K562 (cell line): Measurements from ENCODE around the gene ERLEC1. TPM values are rescaled to one million over a fixed set of nuclear protein-coding genes. Genes with fewer than 3 reads are reported as not detected.
A peak's percentile ranks its signal among the peaks of the same experiment; 100 is the strongest.

Source experiments
- ATAC-seq: fragments of 200-7000 bp; cut with Tn5 transposase; 3 replicates; pipeline ENCODE4 v1.9.1; 2020; ENCODE audit warnings: moderate library complexity
- BruUV-seq: library from RNA; stranded (reverse); fragments of 400-500 nt; replicated peaks from 2 replicates; lab custom pipeline; 2021; lab: Mats Ljungman, UMichigan
- CTCF ChIA-PET: fragments of 300-600 bp; formaldehyde crosslinking; extraction: SDS; loops from one replicate; lab custom pipeline; 2021; ENCODE audit warnings: low intra/inter-chr PET ratio; lab: Yijun Ruan, JAX
- POLR2A ChIA-PET: fragments of 300-600, 350-650 bp; sonication (Branson Sonifier 250); formaldehyde crosslinking; extraction: SDS; loops from one replicate; lab custom pipeline; 2021; ENCODE audit warnings: antibody characterized with exemption, inconsistent platforms; lab: Yijun Ruan, JAX
- DNase-seq, 4 experiments: peaks; one replicate each; pipeline versions ENCODE4 v3.0.0 to v3.0.0-alpha.2; 2011 to 2018; ENCODE audit warnings: low spot score in 3 of 4, mixed read lengths in 3 of 4; ENCODE audit errors: extremely low read depth in 1 of 4
- FAIRE-seq: peaks from 2 replicates; lab custom pipeline; 2011; peaks lifted over from hg19 to GRCh38; lab: Jason Lieb, UNC
- H2AFZ ChIP-seq: 2 replicates; pipeline ENCODE4 v1.6.0; 2011; ENCODE audit warnings: low read depth, low read length, control low read depth, inconsistent platforms
- H3K27ac ChIP-seq: fragments of 200-600 bp; 3 replicates; pipeline ENCODE4 v1.8.0; 2011; ENCODE audit warnings: low read depth, mild to moderate bottlenecking, control low read depth, inconsistent platforms, low read length, moderate library complexity, mixed read lengths; ENCODE audit errors: extremely low read depth
- H3K27me3 ChIP-seq, 2 experiments: fragments of 300-600 bp in 1 of 2; 2 replicates in 1 of 2; 3 replicates in 1 of 2; pipeline versions ENCODE4 v1.6.0 to v1.8.0; 2011; ENCODE audit warnings: inconsistent platforms in 2 of 2, low read length in 2 of 2, mild to moderate bottlenecking in 1 of 2, mixed read lengths in 1 of 2, moderate library complexity in 1 of 2; ENCODE audit not compliant: control insufficient read depth in 2 of 2, insufficient read depth in 2 of 2
- H3K36me3 ChIP-seq: fragments of 300-600 bp; 3 replicates; pipeline ENCODE4 v1.8.0; 2011; ENCODE audit warnings: mild to moderate bottlenecking, low read length, inconsistent platforms; ENCODE audit not compliant: control insufficient read depth, insufficient read depth
- H3K4me1 ChIP-seq, 2 experiments: fragments of 200-600 bp in 1 of 2; replicated peaks in 1 of 2; 2 replicates in 1 of 2; 3 replicates in 1 of 2; pipeline versions ENCODE4 v1.5.1 to v1.8.0; 2011; ENCODE audit warnings: inconsistent platforms in 2 of 2, low read length in 2 of 2, mild to moderate bottlenecking in 1 of 2, mixed read lengths in 1 of 2, moderate library complexity in 1 of 2; ENCODE audit not compliant: control insufficient read depth in 2 of 2, insufficient read depth in 2 of 2
- H3K4me2 ChIP-seq: 2 replicates; pipeline ENCODE4 v1.6.1; 2011; ENCODE audit warnings: low read length, control low read depth, inconsistent platforms, mixed read lengths; ENCODE audit not compliant: insufficient read depth
- H3K4me3 ChIP-seq: fragments of 200-600 bp; sonication (generic), shearing (Covaris generic); 2 replicates; pipeline ENCODE4 v1.5.1; 2016; ENCODE audit warnings: control low read depth, inconsistent platforms
- H3K79me2 ChIP-seq: fragments of 200-600 bp; 3 replicates; pipeline ENCODE4 v1.8.0; 2011; ENCODE audit warnings: low read length, inconsistent platforms; ENCODE audit not compliant: control insufficient read depth, insufficient read depth
- H3K9ac ChIP-seq, 2 experiments: 2 replicates each; pipeline versions ENCODE4 v1.6.0 to v1.6.1; 2011; ENCODE audit warnings: low read depth in 2 of 2, low read length in 2 of 2, control low read depth in 1 of 2, inconsistent platforms in 1 of 2, mild to moderate bottlenecking in 1 of 2, mixed read lengths in 1 of 2; ENCODE audit not compliant: insufficient read depth in 1 of 2
- H3K9me1 ChIP-seq: one replicate; pipeline ENCODE4 v1.6.0; 2011; ENCODE audit warnings: inconsistent platforms, mild to moderate bottlenecking, low read length, moderate library complexity; ENCODE audit not compliant: control insufficient read depth, insufficient read depth
- H3K9me3 ChIP-seq: replicated peaks from 2 replicates; pipeline ENCODE4 v1.5.1; 2011; ENCODE audit warnings: low read depth, low read length, inconsistent platforms; ENCODE audit not compliant: control insufficient read depth, insufficient read depth
- H4K20me1 ChIP-seq: replicated peaks from 2 replicates; pipeline ENCODE4 v1.6.1; 2011; ENCODE audit warnings: low read length, inconsistent platforms, mixed read lengths; ENCODE audit not compliant: control insufficient read depth, insufficient read depth
- CEBPZ ChIP-seq: fragments of 150-350 bp; IDR thresholded peaks from 2 replicates; pipeline ENCODE4 v1.6.1; 2014; ENCODE audit warnings: low read depth, mild to moderate bottlenecking, low read length, borderline replicate concordance
- CREM ChIP-seq: IDR thresholded peaks from 2 replicates; pipeline ENCODE4 v1.6.1; 2014; ENCODE audit warnings: antibody characterized with exemption, low read depth
- KLF1 ChIP-seq: fragments of 450-650 bp; IDR thresholded peaks from 2 replicates; pipeline ENCODE4 v1.6.1; 2016; ENCODE audit warnings: missing genetic modification characterization, missing compliant biosample characterization
- MTA3 ChIP-seq: fragments of 450-650 bp; formaldehyde crosslinking; IDR thresholded peaks from 2 replicates; pipeline ENCODE4 v1.6.1; 2017; ENCODE audit warnings: mild to moderate bottlenecking, borderline replicate concordance
- NFIC ChIP-seq: fragments of 450-650 bp; IDR thresholded peaks from 2 replicates; pipeline ENCODE4 v1.6.1; 2017; ENCODE audit warnings: mild to moderate bottlenecking, inconsistent platforms
- PML ChIP-seq: IDR thresholded peaks from 2 replicates; pipeline ENCODE4 v1.6.1; 2012; ENCODE audit warnings: low read length, inconsistent platforms
- SETDB1 ChIP-seq: IDR thresholded peaks from one replicate; pipeline ENCODE4 v1.6.1; 2012; ENCODE audit warnings: low read length, control low read depth, inconsistent platforms
- ZNF75A ChIP-seq: fragments of 450-650 bp; formaldehyde crosslinking; IDR thresholded peaks from 2 replicates; pipeline ENCODE4 v1.4.0; 2020; ENCODE audit warnings: mild to moderate bottlenecking
- ZSCAN29 ChIP-seq: fragments of 450-650 bp; IDR thresholded peaks from 2 replicates; pipeline ENCODE4 v1.6.1; 2017
- ZSCAN32 ChIP-seq: fragments of 450-650 bp; formaldehyde crosslinking; IDR thresholded peaks from 2 replicates; pipeline ENCODE4 v1.4.0; 2020; ENCODE audit warnings: mild to moderate bottlenecking, moderate library complexity
- WGBS: fragments of 100-300 bp; shearing (Covaris generic); methylation state at CpG from one replicate; pipeline ENCODE4 v1.1.6; 2016; ENCODE audit warnings: low coverage, mixed read lengths; ENCODE audit not compliant: insufficient coverage; ENCODE audit errors: missing lambda C conversion rate; 5-methylcytosine and 5-hydroxymethylcytosine counted together
- in situ Hi-C: fragments of 300-500 bp; cut with MboI; formaldehyde crosslinking; loops from 4 replicates; pipeline ENCODE4 v1.15.0; 2018; ENCODE audit warnings: inconsistent platforms, mixed read lengths
- intact Hi-C: fragments of 100-400 bp; cut with micrococcal nuclease; formaldehyde crosslinking; loops from 2 replicates; pipeline ENCODE4 v1.14.2; 2022
- polyA plus RNA-seq, 8 experiments: library from polyadenylated mRNA; depleted of rRNA in 4 of 8; stranded (reverse) in 5 of 8; unstranded in 3 of 8; fragments of >200 nt; fragmentation: Nextera tagmentation in 2 of 8; fragmentation: Illumina TruSeq in 1 of 8; extraction: Ambion mirVana in 2 of 8; extraction: Trizol in 1 of 8; gene quantifications; 2 replicates each; pipeline versions ENCODE4 v1.2.1 to v1.2.3, GENCODE V29; 2011 to 2014; ENCODE audit warnings: inconsistent platforms in 1 of 8, missing spikeins in 1 of 8
- total RNA-seq, 7 experiments: library from RNA; depleted of rRNA in 6 of 7; stranded (reverse); fragments of >200 nt in 6 of 7; fragmentation: Illumina TruSeq in 2 of 7; extraction: Trizol in 2 of 7; gene quantifications; 2 replicates each; pipeline versions ENCODE4 v1.2.1 to v1.2.3, GENCODE V29; 2011 to 2021; ENCODE audit warnings: low replicate concordance in 1 of 7
- TF ChIP-seq, protein P1 (sequence below): sonication (generic); formaldehyde crosslinking; IDR thresholded peaks from 2 replicates; pipeline ENCODE4 v1.8.0; 2022; ENCODE audit warnings: missing genetic modification reagents, mild to moderate bottlenecking, borderline replicate concordance
- TF ChIP-seq, protein P2 (sequence below): fragments of 250-450 bp; sonication (Bioruptor Pico); IDR thresholded peaks from 2 replicates; pipeline ENCODE4 v1.8.0; 2022; ENCODE audit warnings: inconsistent platforms, mild to moderate bottlenecking, moderate library complexity, borderline replicate concordance

The ERLEC1 gene
- total and polyA plus RNA-seq, 9 of the 15 experiments (the other 6 are each of a cell fraction or from before 2014, with no cell fraction given): 12.0 to 41.6 (median 30.6) TPM

GRCh38 chr2:53802617-53803151 lies 15.8 kb downstream of the ERLEC1 start:
- ATAC-seq (no peak), DNase-seq (no peak), FAIRE-seq (peak; percentile 63)
- BruUV-seq: no TSS peak
- Histone ChIP-seq H4K20me1 (no peaks in the 10 kb centered on the region), H3K4me2 (no peak overlapping the region), H3K79me2 (no peaks in the 10 kb centered on the region), H3K9me1 (no peaks in the 10 kb centered on the region), H2AFZ (no peak overlapping the region), H3K9me3 (no peaks in the 10 kb centered on the region), H3K4me1 (no peaks in the 10 kb centered on the region), H3K36me3 (peaks cover 77% of the 10 kb centered on the region), H3K27me3 (no peaks in the 10 kb centered on the region), H3K27ac (no peak overlapping the region), H3K9ac (no peak overlapping the region), H3K4me3 (no peak overlapping the region)
- POLR2A ChIA-PET: no interaction called here
- CTCF ChIA-PET: no interaction called here
- WGBS: 63% methylated on average over 7 of the region's 7 CpGs
- TF ChIP-seq NFIC (peak; percentile 65), CREM (no peak)
- in situ Hi-C loops: no loop called here
- intact Hi-C loops: no loop called here

DNA sequence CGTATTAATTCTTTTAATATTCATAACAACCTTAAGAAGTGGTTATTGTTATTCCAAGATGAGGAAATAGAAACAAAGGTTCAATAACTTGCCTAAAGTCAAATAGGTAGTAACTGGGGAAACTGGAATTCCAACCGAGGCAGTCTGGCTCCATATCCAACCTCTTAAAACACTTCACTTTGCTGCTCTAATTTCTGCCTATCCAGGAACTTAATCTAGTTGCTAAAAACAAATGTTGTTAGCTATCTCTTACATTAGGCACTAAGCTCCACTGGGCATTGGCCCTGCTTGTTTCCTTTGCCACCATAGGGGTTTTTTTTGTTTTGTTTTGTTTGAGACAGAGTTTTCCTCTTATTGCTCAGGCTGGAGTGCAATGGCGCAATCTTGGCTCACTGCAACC lies 24.8 kb downstream of the ERLEC1 start:
- intact Hi-C loops: no loop called here
- ChIA-PET POLR2A (no interaction called here), CTCF (no interaction called here)
- no peak overlapping the region for H3K27ac ChIP-seq
- no peak overlapping the region for H3K9ac ChIP-seq
- no peaks in the 10 kb centered on the region for H3K9me3 ChIP-seq
- in situ Hi-C loops: no loop called here
- no peaks in the 10 kb centered on the region for H3K79me2 ChIP-seq
- no peak overlapping the region for H3K4me3 ChIP-seq
- H4K20me1 ChIP-seq: no peaks in the 10 kb centered on the region
- 96% methylated on average over 3 of the region's 3 CpGs for WGBS
- H3K9me1 ChIP-seq: no peaks in the 10 kb centered on the region
- H3K27me3 ChIP-seq: no peaks in the 10 kb centered on the region
- no peak overlapping the region for H2AFZ ChIP-seq
- FAIRE-seq: no peak
- BruUV-seq: no TSS peak
- DNase-seq: no peak
- H3K36me3 ChIP-seq: peaks cover 85% of the 10 kb centered on the region
- no peak for ATAC-seq
- H3K4me1 ChIP-seq: no peaks in the 10 kb centered on the region
- no peak overlapping the region for H3K4me2 ChIP-seq
- TF ChIP-seq, protein P1, sequence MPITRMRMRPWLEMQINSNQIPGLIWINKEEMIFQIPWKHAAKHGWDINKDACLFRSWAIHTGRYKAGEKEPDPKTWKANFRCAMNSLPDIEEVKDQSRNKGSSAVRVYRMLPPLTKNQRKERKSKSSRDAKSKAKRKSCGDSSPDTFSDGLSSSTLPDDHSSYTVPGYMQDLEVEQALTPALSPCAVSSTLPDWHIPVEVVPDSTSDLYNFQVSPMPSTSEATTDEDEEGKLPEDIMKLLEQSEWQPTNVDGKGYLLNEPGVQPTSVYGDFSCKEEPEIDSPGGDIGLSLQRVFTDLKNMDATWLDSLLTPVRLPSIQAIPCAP (CRISPR knock-in tag): no peak
- TF ChIP-seq ZSCAN29 (no peak), PML (no peak), ZSCAN32 (CRISPR knock-in tag) (no peak), KLF1 (no peak), SETDB1 (no peak), ZNF75A (no peak), CEBPZ (no peak), MTA3 (no peak)
- TF ChIP-seq, protein P2, sequence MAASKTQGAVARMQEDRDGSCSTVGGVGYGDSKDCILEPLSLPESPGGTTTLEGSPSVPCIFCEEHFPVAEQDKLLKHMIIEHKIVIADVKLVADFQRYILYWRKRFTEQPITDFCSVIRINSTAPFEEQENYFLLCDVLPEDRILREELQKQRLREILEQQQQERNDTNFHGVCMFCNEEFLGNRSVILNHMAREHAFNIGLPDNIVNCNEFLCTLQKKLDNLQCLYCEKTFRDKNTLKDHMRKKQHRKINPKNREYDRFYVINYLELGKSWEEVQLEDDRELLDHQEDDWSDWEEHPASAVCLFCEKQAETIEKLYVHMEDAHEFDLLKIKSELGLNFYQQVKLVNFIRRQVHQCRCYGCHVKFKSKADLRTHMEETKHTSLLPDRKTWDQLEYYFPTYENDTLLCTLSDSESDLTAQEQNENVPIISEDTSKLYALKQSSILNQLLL (CRISPR knock-in tag): no peak
